HG03457 (cell line): Measurements from ENCODE around the gene ZNF408.
"Not testable (repeated sequence)": the region's sequence is repeated elsewhere in the genome, so short reads cannot be mapped to it uniquely, and the experiment has no call there.

Experiments used
- ATAC-seq: cut with Tn5 transposase; IDR thresholded peaks from one replicate; pipeline ENCODE4 v1.9.1; 2021; ENCODE audit warnings: moderate number of reproducible peaks; ENCODE audit not compliant: unreplicated experiment

The ZNF408 gene

GRCh38 chr11:46700241-46701077 lies at the start of gene ZNF408, which contains the start of gene ARHGAP1:
Gene ZNF408, plus strand, starts transcription at chr11:46701031. Its CDS starts 17 bp downstream, at chr11:46701048.
Gene ARHGAP1, minus strand, starts transcription at chr11:46700619. Its CDS starts 4,512 bp downstream, at chr11:46696107.
- ATAC-seq: peak; percentile 80

- no peak for ATAC-seq
Measured at GRCh38 chr11:46655631-46656030, 45.2 kb upstream of the ZNF408 start.

- ATAC-seq: no peak
Measured at GRCh38 chr11:46657186-46657585, 43.6 kb upstream of the ZNF408 start.

GRCh38 chr11:46658259-46658658 lies 42.6 kb upstream of the ZNF408 start:
- no peak for ATAC-seq

GRCh38 chr11:46659908-46660307 lies 40.9 kb upstream of the ZNF408 start:
- no peak for ATAC-seq

GRCh38 chr11:46661836-46662235 lies 39.0 kb upstream of the ZNF408 start:
- ATAC-seq: no peak

GRCh38 chr11:46662366-46662765 lies 38.5 kb upstream of the ZNF408 start:
- ATAC-seq: no peak

GRCh38 chr11:46663277-46663940 lies 37.4 kb upstream of the ZNF408 start:
- ATAC-seq: no peak

GRCh38 chr11:46664612-46665011 lies 36.2 kb upstream of the ZNF408 start:
- ATAC-seq: no peak

- ATAC-seq: no peak
Measured at GRCh38 chr11:46665356-46665755, 35.5 kb upstream of the ZNF408 start.

- no peak for ATAC-seq
Measured at GRCh38 chr11:46666516-46666915, 34.3 kb upstream of the ZNF408 start.

GRCh38 chr11:46667043-46667481 lies 33.8 kb upstream of the ZNF408 start:
- ATAC-seq: no peak

GRCh38 chr11:46668480-46669085 lies 32.2 kb upstream of the ZNF408 start:
- no peak for ATAC-seq

- no peak for ATAC-seq
Measured at GRCh38 chr11:46669711-46670139, 31.1 kb upstream of the ZNF408 start.

GRCh38 chr11:46670521-46670920 lies 30.3 kb upstream of the ZNF408 start:
- ATAC-seq: not testable (repeated sequence)

- ATAC-seq: no peak
Measured at GRCh38 chr11:46671958-46672315, 28.9 kb upstream of the ZNF408 start.

- ATAC-seq: no peak
Measured at GRCh38 chr11:46672381-46672839, 28.4 kb upstream of the ZNF408 start.

- ATAC-seq: no peak
Measured at GRCh38 chr11:46673713-46674462, 26.9 kb upstream of the ZNF408 start.

GRCh38 chr11:46674463-46675287 lies 26.2 kb upstream of the ZNF408 start:
- ATAC-seq: no peak

GRCh38 chr11:46675288-46675851 lies 25.5 kb upstream of the ZNF408 start:
- ATAC-seq: no peak
